Endothelial cell of umbilical vein (primary cell): ENCODE data around the gene SLC25A26. TPM values are rescaled to one million over a fixed set of nuclear protein-coding genes. Genes with fewer than 3 reads are reported as not detected.

ENCODE experiments used
- BruUV-seq: library from RNA; stranded (reverse); fragments of 400-500 nt; replicated peaks from 2 replicates; lab custom pipeline; 2021; lab: Mats Ljungman, UMichigan
- CTCF ChIA-PET: fragments of 300-600, 350-600 bp; sonication (Branson Sonifier 250); formaldehyde crosslinking; loops from one replicate; lab custom pipeline; 2021; ENCODE audit warnings: antibody characterized with exemption, inconsistent platforms; lab: Charles Lee
- POLR2A ChIA-PET: fragments of 300-600, 350-600 bp; sonication (Branson Sonifier 250); formaldehyde crosslinking; loops from one replicate; lab custom pipeline; 2021; ENCODE audit warnings: antibody characterized with exemption, inconsistent platforms; lab: Charles Lee
- DNase-seq: peaks from one replicate; pipeline ENCODE4 v3.0.0-alpha.2; 2011; ENCODE audit warnings: low read depth, low spot score
- FAIRE-seq: peaks from 2 replicates; lab custom pipeline; 2011; peaks lifted over from hg19 to GRCh38; lab: Jason Lieb, UNC
- H2AFZ ChIP-seq: 2 replicates; pipeline ENCODE4 v1.6.0; 2012; ENCODE audit warnings: low read depth, low read length, control low read depth, inconsistent platforms
- H3K27ac ChIP-seq: 2 replicates; pipeline ENCODE4 v1.5.1; 2011; ENCODE audit warnings: low read depth, mild to moderate bottlenecking, control low read depth, low read length, moderate library complexity; ENCODE audit not compliant: insufficient read depth
- H3K27me3 ChIP-seq, 2 experiments: 2 replicates each; pipeline versions ENCODE4 v1.6.0 to v1.6.1; 2011; ENCODE audit warnings: low read length in 2 of 2, mixed read lengths in 1 of 2; ENCODE audit not compliant: control insufficient read depth in 2 of 2, insufficient read depth in 2 of 2
- H3K36me3 ChIP-seq, 2 experiments: 2 replicates in 1 of 2; 3 replicates in 1 of 2; pipeline ENCODE4 v1.5.1; 2011; ENCODE audit warnings: low read length in 2 of 2, mild to moderate bottlenecking in 1 of 2, moderate library complexity in 1 of 2; ENCODE audit not compliant: control insufficient read depth in 2 of 2, insufficient read depth in 2 of 2; ENCODE audit errors: extremely low read depth in 1 of 2
- H3K4me1 ChIP-seq: 3 replicates; pipeline ENCODE4 v1.5.1; 2011; ENCODE audit warnings: mild to moderate bottlenecking, low read length; ENCODE audit not compliant: control insufficient read depth, insufficient read depth; ENCODE audit errors: extremely low read depth
- H3K4me2 ChIP-seq: 2 replicates; pipeline ENCODE4 v1.6.1; 2011; ENCODE audit warnings: low read length, control low read depth, mixed read lengths; ENCODE audit not compliant: insufficient read depth
- H3K4me3 ChIP-seq, 3 experiments: fragments of 200-600 bp in 1 of 3; sonication (generic), shearing (Covaris generic) in 1 of 3; replicated peaks in 1 of 3; 2 replicates each; pipeline ENCODE4 v1.5.1; 2011 to 2016; ENCODE audit warnings: control low read depth in 3 of 3, low read length in 3 of 3, mild to moderate bottlenecking in 2 of 3, inconsistent platforms in 1 of 3, low read depth in 1 of 3, moderate library complexity in 1 of 3; ENCODE audit not compliant: insufficient read depth in 1 of 3
- H3K79me2 ChIP-seq: 2 replicates; pipeline ENCODE4 v1.6.0; 2012; ENCODE audit warnings: low read length, inconsistent platforms; ENCODE audit not compliant: control insufficient read depth, insufficient read depth
- H3K9ac ChIP-seq: replicated peaks from 2 replicates; pipeline ENCODE3; 2011; ENCODE audit warnings: low read length, control low read depth; ENCODE audit not compliant: insufficient read depth; ENCODE audit errors: extremely low read depth
- H3K9me1 ChIP-seq: replicated peaks from 3 replicates; pipeline ENCODE4 v1.6.0; 2011; ENCODE audit warnings: mild to moderate bottlenecking, low read length; ENCODE audit not compliant: control insufficient read depth, insufficient read depth; ENCODE audit errors: extremely low read depth
- H3K9me3 ChIP-seq: replicated peaks from 2 replicates; pipeline ENCODE4 v1.5.1; 2012; ENCODE audit warnings: low read length, inconsistent platforms; ENCODE audit not compliant: control insufficient read depth, insufficient read depth
- H4K20me1 ChIP-seq: replicated peaks from 2 replicates; pipeline ENCODE3; 2011; ENCODE audit warnings: mild to moderate bottlenecking, low read length; ENCODE audit not compliant: control insufficient read depth, insufficient read depth; ENCODE audit errors: extremely low read depth
- CTCF ChIP-seq, 2 donors: IDR thresholded peaks; 1 replicate in 1 of 2; 2 replicates in 1 of 2; pipeline ENCODE4 v1.5.1; 2011; ENCODE audit warnings: low read length in 2 of 2, mild to moderate bottlenecking in 2 of 2, moderate library complexity in 2 of 2, control low read depth in 1 of 2, inconsistent platforms in 1 of 2, low read depth in 1 of 2; ENCODE audit not compliant: insufficient read depth in 1 of 2; ENCODE audit errors: extremely low read depth in 1 of 2
- EZH2 ChIP-seq: IDR thresholded peaks from 2 replicates; pipeline ENCODE4 v1.6.1; 2012; ENCODE audit warnings: borderline replicate concordance, low read depth, mild to moderate bottlenecking, moderate library complexity, low read length, inconsistent platforms; ENCODE audit not compliant: severe bottlenecking
- FOS ChIP-seq: IDR thresholded peaks from 2 replicates; pipeline ENCODE4 v1.6.1; 2011; ENCODE audit warnings: mild to moderate bottlenecking, low read length, moderate library complexity, borderline replicate concordance; ENCODE audit not compliant: insufficient read depth
- GATA2 ChIP-seq: IDR thresholded peaks from 2 replicates; pipeline ENCODE4 v1.7.0; 2011; ENCODE audit warnings: low read depth, mild to moderate bottlenecking, moderate library complexity, mixed read lengths, low read length; ENCODE audit not compliant: insufficient read length, insufficient read depth
- JUN ChIP-seq: IDR thresholded peaks from 2 replicates; pipeline ENCODE4 v1.6.1; 2011; ENCODE audit warnings: borderline replicate concordance, low read depth; ENCODE audit not compliant: insufficient read length, insufficient read depth
- MAX ChIP-seq: IDR thresholded peaks from 2 replicates; pipeline ENCODE4 v1.6.1; 2011; ENCODE audit not compliant: insufficient read depth, insufficient read length
- MYC ChIP-seq: IDR thresholded peaks from one replicate; pipeline ENCODE4 v1.6.1; 2011; ENCODE audit warnings: mild to moderate bottlenecking, low read depth, low read length
- POLR2A ChIP-seq: IDR thresholded peaks from 2 replicates; pipeline ENCODE4 v1.6.1; 2012; ENCODE audit warnings: low read depth, mild to moderate bottlenecking, control low read depth, low read length
- POLR2AphosphoS5 ChIP-seq: IDR thresholded peaks from 2 replicates; pipeline ENCODE4 v1.6.1; 2012; ENCODE audit warnings: low read depth, mild to moderate bottlenecking, control low read depth, low read length, moderate library complexity; ENCODE audit not compliant: insufficient read depth
- dilution Hi-C: fragments of 300-500 bp; cut with MboI; formaldehyde crosslinking; loops from one replicate; pipeline ENCODE4 v1.15.0; 2019; ENCODE audit warnings: low sequenced_read_pairs; ENCODE audit not compliant: extremely low pct_ligation_motif_present
- intact Hi-C: fragments of 100-400 bp; cut with micrococcal nuclease; formaldehyde crosslinking; loops from one replicate; pipeline ENCODE4 v1.10.0; 2022
- polyA plus RNA-seq, 4 experiments: library from polyadenylated mRNA; depleted of rRNA in 3 of 4; stranded (reverse) in 3 of 4; unstranded in 1 of 4; fragments of >200 nt; gene quantifications; 2 replicates each; pipeline versions ENCODE4 v1.2.1 to v1.2.3, GENCODE V29; 2011 to 2012; ENCODE audit warnings: missing spikeins in 1 of 4
- total RNA-seq: library from RNA; stranded (reverse); gene quantifications from 2 replicates; pipeline ENCODE4 v1.2.3, GENCODE V29; 2021

Gene SLC25A26
- total and polyA plus RNA-seq, 2 donors (not counting 3 experiments of a cell fraction or from before 2014, with no cell fraction given): 11.8 to 23.5 TPM

GRCh38 chr3:66386925-66387650 lies 166.3 kb downstream of the SLC25A26 start:
- Histone ChIP-seq H3K9me1 (no peaks in the 10 kb centered on the region), H3K27ac (no peak overlapping the region), H3K9me3 (no peaks in the 10 kb centered on the region), H3K4me1 (no peaks in the 10 kb centered on the region), H3K4me3 (no peak overlapping the region), H4K20me1 (no peaks in the 10 kb centered on the region), H3K36me3 (peaks cover 13 to 45% of the 10 kb centered on the region in 2 experiments), H2AFZ (no peak overlapping the region), H3K4me2 (no peak overlapping the region), H3K79me2 (no peaks in the 10 kb centered on the region), H3K27me3 (no peaks in the 10 kb centered on the region), H3K9ac (no peak overlapping the region)
- DNase-seq: no peak
- FAIRE-seq: no peak
- ChIA-PET POLR2A (no interaction called here), CTCF (interaction anchor here (2.2 kb wide), 1 partner anchor 9 kb away, joined by 6 read pairs; no protein-coding TSS in a partner anchor)
- TF ChIP-seq POLR2AphosphoS5: no peak
- no peak for TF ChIP-seq JUN
- TF ChIP-seq EZH2: no peak
- no peak for TF ChIP-seq POLR2A
- TF ChIP-seq MAX: no peak
- TF ChIP-seq MYC: no peak
- no peak for TF ChIP-seq CTCF (IDR thresholded peaks at IDR 0.05; ENCODE audit: extremely low read depth in 1 of 2, insufficient read depth in 1 of 2, low read depth in 1 of 2, low read length in 2 of 2)
- TF ChIP-seq FOS: no peak
- TF ChIP-seq GATA2: no peak
- BruUV-seq: no TSS peak
- intact Hi-C loops: no loop called here
- dilution Hi-C loops: loop anchor here (25.0 kb wide), 1 partner anchor 425 kb away; no protein-coding TSS in a partner anchor
